ENCODE measurements around the gene PLCD4.

The PLCD4 gene

GRCh38 chr2:218569661-218570500 is 37.8 kb upstream of the PLCD4 start:
- peak overlapping the region; percentile 87 for H3K4me3 ChIP-seq (IDR thresholded peaks at IDR 0.05; ENCODE audit: insufficient read depth, low read depth, low read length)
- TF ChIP-seq CTCF (conservative IDR thresholded peaks at IDR 0.05; ENCODE audit: low read depth, low read length): no peak
- no peaks in the 10 kb centered on the region; the same call in none of the 2 replicates for H4K20me1 ChIP-seq (ENCODE audit: insufficient read depth)
- H3K27ac ChIP-seq: peak overlapping the region; percentile 99
- peak overlapping the region; percentile 99 for H3K9ac ChIP-seq
- no peaks in the 10 kb centered on the region for H3K27me3 ChIP-seq (ENCODE audit: insufficient read depth, low read depth)
- H2AFZ ChIP-seq (ENCODE audit: low read depth): peak overlapping the region; percentile 89; the same call in 1 of the 2 replicates
- peaks cover 14% of the 10 kb centered on the region for H3K36me3 ChIP-seq (ENCODE audit: insufficient read depth)
- peak overlapping the region; percentile 89 for H3K4me2 ChIP-seq
- H3K4me1 ChIP-seq (ENCODE audit: low read depth, poor library complexity, severe bottlenecking): peaks cover 62% of the 10 kb centered on the region
- H3K79me2 ChIP-seq (ENCODE audit: insufficient read depth, low read depth): peaks cover 92% of the 10 kb centered on the region

- H3K79me2 ChIP-seq (ENCODE audit: insufficient read depth, low read depth): peaks cover 95% of the 10 kb centered on the region
- H3K4me2 ChIP-seq: peak overlapping the region; percentile 89
- H3K36me3 ChIP-seq (ENCODE audit: insufficient read depth): peaks cover 15% of the 10 kb centered on the region
- peak overlapping the region; percentile 99; the same call in 1 of the 2 replicates for H3K9ac ChIP-seq
- TF ChIP-seq CTCF (conservative IDR thresholded peaks at IDR 0.05; ENCODE audit: low read depth, low read length): no peak
- no peaks in the 10 kb centered on the region; the same call in none of the 2 replicates for H4K20me1 ChIP-seq (ENCODE audit: insufficient read depth)
- no peak overlapping the region for H3K4me3 ChIP-seq (IDR thresholded peaks at IDR 0.05; ENCODE audit: insufficient read depth, low read depth, low read length)
- no peaks in the 10 kb centered on the region for H3K27me3 ChIP-seq (ENCODE audit: insufficient read depth, low read depth)
- no peak overlapping the region for H2AFZ ChIP-seq (ENCODE audit: low read depth)
- peaks cover 65% of the 10 kb centered on the region for H3K4me1 ChIP-seq (ENCODE audit: low read depth, poor library complexity, severe bottlenecking)
- H3K27ac ChIP-seq: peak overlapping the region; percentile 99
Observed at GRCh38 chr2:218570850-218571249, 36.8 kb upstream of the PLCD4 start.

GRCh38 chr2:218576854-218577253 is 30.8 kb upstream of the PLCD4 start:
- TF ChIP-seq CTCF (conservative IDR thresholded peaks at IDR 0.05; ENCODE audit: low read depth, low read length): no peak
- Histone ChIP-seq H4K20me1 (ENCODE audit: insufficient read depth) (no peaks in the 10 kb centered on the region; the same call in 1 of the 2 replicates), H3K4me3 (IDR thresholded peaks at IDR 0.05; ENCODE audit: insufficient read depth, low read depth, low read length) (no peak overlapping the region), H2AFZ (ENCODE audit: low read depth) (no peak overlapping the region), H3K36me3 (ENCODE audit: insufficient read depth) (peaks cover 20% of the 10 kb centered on the region), H3K4me2 (no peak overlapping the region), H3K27ac (no peak overlapping the region), H3K4me1 (ENCODE audit: low read depth, poor library complexity, severe bottlenecking) (peaks cover 78% of the 10 kb centered on the region), H3K79me2 (ENCODE audit: insufficient read depth, low read depth) (peaks cover 93% of the 10 kb centered on the region), H3K9ac (no peak overlapping the region), H3K27me3 (ENCODE audit: insufficient read depth, low read depth) (no peaks in the 10 kb centered on the region)

- peaks cover 85% of the 10 kb centered on the region for H3K79me2 ChIP-seq (ENCODE audit: insufficient read depth, low read depth)
- no peaks in the 10 kb centered on the region for H3K27me3 ChIP-seq (ENCODE audit: insufficient read depth, low read depth)
- no peaks in the 10 kb centered on the region; the same call in 1 of the 2 replicates for H4K20me1 ChIP-seq (ENCODE audit: insufficient read depth)
- H2AFZ ChIP-seq (ENCODE audit: low read depth): no peak overlapping the region
- peak overlapping the region; percentile 8; the same call in 1 of the 2 replicates for H3K27ac ChIP-seq
- TF ChIP-seq CTCF (conservative IDR thresholded peaks at IDR 0.05; ENCODE audit: low read depth, low read length): no peak
- no peak overlapping the region for H3K9ac ChIP-seq
- H3K4me3 ChIP-seq (IDR thresholded peaks at IDR 0.05; ENCODE audit: insufficient read depth, low read depth, low read length): no peak overlapping the region
- H3K4me1 ChIP-seq (ENCODE audit: low read depth, poor library complexity, severe bottlenecking): peaks cover 72% of the 10 kb centered on the region
- H3K36me3 ChIP-seq (ENCODE audit: insufficient read depth): peaks cover 15% of the 10 kb centered on the region
- H3K4me2 ChIP-seq: no peak overlapping the region
Observed at GRCh38 chr2:218577482-218578220, 30.0 kb upstream of the PLCD4 start.
